Uterus (tissue), 4 donors: ENCODE measurements around the gene DCLK2. TPM values are rescaled to one million over a fixed set of nuclear protein-coding genes. Genes with fewer than 3 reads are reported as not detected.

Experiments used
- DNase-seq, 2 donors: peaks; one replicate each; pipeline ENCODE4 v3.0.0-alpha.2; 2019 to 2020
- H3K27ac ChIP-seq, 2 donors: fragments of 200-600 bp; sonication (generic); 1 replicate in 1 of 2; 2 replicates in 1 of 2; pipeline ENCODE4 v1.5.1; 2016 to 2018
- H3K27me3 ChIP-seq, 2 donors: fragments of 200-600 bp; sonication (generic); one replicate each; pipeline ENCODE4 v1.5.1; 2018 to 2019; ENCODE audit warnings: control low read depth in 1 of 2
- H3K36me3 ChIP-seq, 2 donors: fragments of 200-600 bp; sonication (generic); one replicate each; pipeline ENCODE4 v1.5.1; 2019; ENCODE audit warnings: control low read depth in 1 of 2
- H3K4me1 ChIP-seq, 2 donors: fragments of 200-600 bp; sonication (generic); one replicate each; pipeline ENCODE4 v1.5.1; 2018 to 2019; ENCODE audit warnings: control low read depth in 1 of 2
- H3K4me3 ChIP-seq, 2 donors: fragments of 200-600 bp; sonication (generic); 1 replicate in 1 of 2; 2 replicates in 1 of 2; pipeline ENCODE4 v1.5.1; 2018 to 2019; ENCODE audit warnings: mild to moderate bottlenecking in 1 of 2
- H3K9me3 ChIP-seq, 2 donors: fragments of 200-600 bp; sonication (generic); one replicate each; pipeline ENCODE4 v1.5.1; 2019; ENCODE audit warnings: control low read depth in 1 of 2
- POLR2A ChIP-seq, 2 donors: fragments of 450-650 bp; IDR thresholded peaks; one replicate each; pipeline ENCODE4 v1.6.1; 2016; ENCODE audit warnings: antibody characterized with exemption in 2 of 2, mild to moderate bottlenecking in 1 of 2, moderate library complexity in 1 of 2
- intact Hi-C: fragments of 100-400 bp; cut with DNase I; formaldehyde crosslinking; loops from one replicate; pipeline ENCODE4 v1.15.1; 2023; ENCODE audit warnings: low total_unique reads
- total RNA-seq, 4 donors: library from RNA; depleted of rRNA in 3 of 4; stranded (reverse); fragments of >200 nt in 3 of 4; gene quantifications; one replicate each; pipeline versions ENCODE4 v1.1.0 to v1.2.4, GENCODE V29; 2014 to 2023
- TF ChIP-seq, protein P1 (sequence below), 4 experiments: fragments of 200-600 bp in 2 of 4; fragments of 450-650 bp in 2 of 4; sonication (generic) in 2 of 4; IDR thresholded peaks; one replicate each; pipeline ENCODE4 v1.5.1; 2016 to 2019; ENCODE audit warnings: antibody characterized with exemption in 4 of 4, mild to moderate bottlenecking in 2 of 4, moderate library complexity in 1 of 4
- donor health status: DM: yes; HTN: yes; CAD: no.

DCLK2 gene
- total RNA-seq, 4 donors from 2014 or later = 0.29 to 27.5 (median 10.1) TPM

GRCh38 chr4:150253965-150254630, 175.9 kb downstream of the DCLK2 start:
- H3K27ac ChIP-seq = no peak overlapping the region
- H3K4me3 ChIP-seq = no peak overlapping the region
- H3K36me3 ChIP-seq = no peaks in the 10 kb centered on the region
- H3K4me1 ChIP-seq = no peaks in the 10 kb centered on the region
- TF ChIP-seq, protein P1, sequence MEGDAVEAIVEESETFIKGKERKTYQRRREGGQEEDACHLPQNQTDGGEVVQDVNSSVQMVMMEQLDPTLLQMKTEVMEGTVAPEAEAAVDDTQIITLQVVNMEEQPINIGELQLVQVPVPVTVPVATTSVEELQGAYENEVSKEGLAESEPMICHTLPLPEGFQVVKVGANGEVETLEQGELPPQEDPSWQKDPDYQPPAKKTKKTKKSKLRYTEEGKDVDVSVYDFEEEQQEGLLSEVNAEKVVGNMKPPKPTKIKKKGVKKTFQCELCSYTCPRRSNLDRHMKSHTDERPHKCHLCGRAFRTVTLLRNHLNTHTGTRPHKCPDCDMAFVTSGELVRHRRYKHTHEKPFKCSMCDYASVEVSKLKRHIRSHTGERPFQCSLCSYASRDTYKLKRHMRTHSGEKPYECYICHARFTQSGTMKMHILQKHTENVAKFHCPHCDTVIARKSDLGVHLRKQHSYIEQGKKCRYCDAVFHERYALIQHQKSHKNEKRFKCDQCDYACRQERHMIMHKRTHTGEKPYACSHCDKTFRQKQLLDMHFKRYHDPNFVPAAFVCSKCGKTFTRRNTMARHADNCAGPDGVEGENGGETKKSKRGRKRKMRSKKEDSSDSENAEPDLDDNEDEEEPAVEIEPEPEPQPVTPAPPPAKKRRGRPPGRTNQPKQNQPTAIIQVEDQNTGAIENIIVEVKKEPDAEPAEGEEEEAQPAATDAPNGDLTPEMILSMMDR (IDR thresholded peaks at IDR 0.05) = no peak
- TF ChIP-seq POLR2A (IDR thresholded peaks at IDR 0.05) = no peak
- no peaks in the 10 kb centered on the region for H3K9me3 ChIP-seq
- H3K27me3 ChIP-seq = no peaks in the 10 kb centered on the region
- intact Hi-C loops = no loop called here
- DNase-seq = no peak

DNA sequence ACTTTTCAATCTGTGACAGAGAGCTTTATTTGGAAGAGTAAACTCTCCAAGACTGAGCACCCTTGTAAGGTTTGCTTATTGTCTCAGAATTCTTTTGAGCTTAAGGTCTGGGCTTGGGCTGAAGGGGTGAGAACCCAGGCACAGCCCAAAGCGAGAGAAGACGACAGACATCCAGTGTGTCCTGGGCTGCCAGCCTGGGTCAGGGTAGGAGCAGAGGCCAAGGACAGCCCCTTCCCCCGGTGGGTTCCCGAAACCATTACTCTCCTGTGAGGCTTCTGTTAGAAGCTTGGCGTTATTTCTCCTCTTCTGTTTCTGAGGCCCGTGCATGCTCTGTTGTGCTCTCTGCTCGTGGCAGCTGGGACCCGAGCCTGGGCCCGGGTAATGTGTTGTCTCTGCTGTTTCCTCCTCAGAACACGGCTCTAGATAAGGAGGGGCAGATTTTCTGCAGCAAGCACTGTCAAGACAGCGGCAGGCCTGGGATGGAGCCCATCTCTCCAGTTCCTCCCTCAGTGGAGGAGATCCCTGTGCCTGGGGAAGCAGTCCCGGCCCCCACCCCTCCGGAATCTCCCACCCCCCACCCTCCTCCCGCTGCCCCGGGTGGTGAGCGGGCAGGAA, 177.5 kb downstream of the DCLK2 start:
- Histone ChIP-seq H3K27me3 (no peaks in the 10 kb centered on the region), H3K36me3 (no peaks in the 10 kb centered on the region), H3K9me3 (no peaks in the 10 kb centered on the region), H3K4me1 (no peaks in the 10 kb centered on the region), H3K27ac (no peak overlapping the region), H3K4me3 (no peak overlapping the region)
- intact Hi-C loops = no loop called here
- no peak for TF ChIP-seq POLR2A (IDR thresholded peaks at IDR 0.05)
- TF ChIP-seq, protein P1 (IDR thresholded peaks at IDR 0.05) = no peak
- DNase-seq = no peak

DNA sequence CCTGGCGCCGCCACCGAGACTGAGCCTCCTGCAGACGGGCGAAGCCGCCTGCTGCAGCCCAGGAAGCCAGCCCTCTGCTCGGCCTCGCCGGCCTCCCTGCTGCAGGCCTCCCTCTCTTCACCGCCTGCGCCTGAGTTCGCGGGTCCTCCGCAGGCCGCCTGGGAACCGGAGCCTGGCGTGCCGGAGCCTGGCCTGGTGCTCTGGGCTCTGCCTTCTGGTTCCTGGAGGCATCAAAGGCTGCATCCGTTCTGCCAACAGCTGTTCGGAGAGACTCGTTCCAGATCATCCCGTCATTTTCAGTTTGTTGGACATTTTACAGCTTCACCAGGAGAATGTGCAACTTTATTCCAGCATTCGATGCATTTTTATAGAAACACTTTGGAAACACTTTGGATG, 178.0 kb downstream of the DCLK2 start:
- no peaks in the 10 kb centered on the region for H3K4me1 ChIP-seq
- H3K9me3 ChIP-seq = no peaks in the 10 kb centered on the region
- no peak overlapping the region for H3K4me3 ChIP-seq
- H3K27ac ChIP-seq = no peak overlapping the region
- intact Hi-C loops = no loop called here
- no peak for DNase-seq
- H3K36me3 ChIP-seq = no peaks in the 10 kb centered on the region
- TF ChIP-seq POLR2A (IDR thresholded peaks at IDR 0.05) = no peak
- TF ChIP-seq, protein P1 (IDR thresholded peaks at IDR 0.05) = no peak
- H3K27me3 ChIP-seq = no peaks in the 10 kb centered on the region

GRCh38 chr4:150256841-150257730, 178.8 kb downstream of the DCLK2 start:
- no peak for TF ChIP-seq POLR2A (IDR thresholded peaks at IDR 0.05)
- TF ChIP-seq, protein P1 (IDR thresholded peaks at IDR 0.05) = no peak
- intact Hi-C loops = no loop called here
- H3K27ac ChIP-seq = no peak overlapping the region
- no peaks in the 10 kb centered on the region for H3K9me3 ChIP-seq
- H3K36me3 ChIP-seq = no peaks in the 10 kb centered on the region
- no peak for DNase-seq
- H3K4me3 ChIP-seq = no peak overlapping the region
- no peaks in the 10 kb centered on the region for H3K27me3 ChIP-seq
- H3K4me1 ChIP-seq = no peaks in the 10 kb centered on the region

DNA sequence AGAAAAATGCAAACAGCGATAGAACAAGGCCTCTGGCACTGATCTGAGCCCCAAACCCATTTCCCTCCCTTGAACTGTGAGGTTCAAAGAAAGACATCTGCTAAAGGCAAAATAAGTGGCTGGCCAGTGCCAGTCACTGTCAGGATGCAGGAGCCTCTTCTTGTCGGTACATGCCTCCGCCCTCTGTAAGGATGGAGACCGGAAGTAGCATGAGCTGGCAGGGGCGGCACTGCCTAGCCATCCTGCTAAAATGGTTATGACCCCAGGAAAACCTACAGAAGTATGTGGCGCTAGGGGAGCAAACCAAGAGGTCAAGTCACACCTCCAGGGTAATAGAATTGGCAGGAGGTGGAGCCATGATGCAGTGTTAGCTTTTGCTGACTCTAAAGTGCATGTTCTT, 180.3 kb downstream of the DCLK2 start:
- Histone ChIP-seq H3K27me3 (no peaks in the 10 kb centered on the region), H3K4me1 (no peaks in the 10 kb centered on the region), H3K4me3 (no peak overlapping the region), H3K27ac (no peak overlapping the region), H3K36me3 (no peaks in the 10 kb centered on the region), H3K9me3 (no peaks in the 10 kb centered on the region)
- intact Hi-C loops = no loop called here
- TF ChIP-seq POLR2A (IDR thresholded peaks at IDR 0.05) = no peak
- TF ChIP-seq, protein P1 (IDR thresholded peaks at IDR 0.05) = no peak
- no peak for DNase-seq
